SJSA1 (cell line): ENCODE measurements around the gene BACH2. TPM values are rescaled to one million over a fixed set of nuclear protein-coding genes. Genes with fewer than 3 reads are reported as not detected.
A peak's percentile ranks its signal among the peaks of the same experiment; 100 is the strongest.
"Not testable (repeated sequence)": the region's sequence is repeated elsewhere in the genome, so short reads cannot be mapped to it uniquely, and the experiment has no call there.

Experiments
- DNase-seq, 2 experiments: peaks; one replicate each; pipeline ENCODE4 v3.0.0-alpha.2; 2015 to 2020; ENCODE audit warnings: low spot score in 2 of 2, low read depth in 1 of 2
- H3K27ac ChIP-seq: fragments of 250-450 bp; sonication (Bioruptor Pico); 2 replicates; pipeline ENCODE4 v1.5.1; 2020; ENCODE audit warnings: mild to moderate bottlenecking, moderate library complexity
- H3K27me3 ChIP-seq: fragments of 250-450 bp; sonication (Bioruptor Pico); replicated peaks from 2 replicates; pipeline ENCODE4 v1.5.1; 2020; ENCODE audit warnings: mild to moderate bottlenecking, moderate library complexity
- H3K36me3 ChIP-seq: fragments of 250-450 bp; sonication (Bioruptor Pico); 2 replicates; pipeline ENCODE4 v1.5.1; 2020; ENCODE audit warnings: mild to moderate bottlenecking
- H3K4me1 ChIP-seq: fragments of 250-450 bp; sonication (Bioruptor Pico); replicated peaks from 2 replicates; pipeline ENCODE4 v1.6.1; 2021; ENCODE audit warnings: mild to moderate bottlenecking
- H3K4me3 ChIP-seq: fragments of 250-450 bp; sonication (Bioruptor Pico); 2 replicates; pipeline ENCODE4 v1.5.1; 2020; ENCODE audit warnings: mild to moderate bottlenecking
- H3K9me3 ChIP-seq: fragments of 250-450 bp; sonication (Bioruptor Pico); replicated peaks from 2 replicates; pipeline ENCODE4 v1.5.1; 2020; ENCODE audit warnings: mild to moderate bottlenecking
- total RNA-seq: library from RNA; depleted of rRNA; stranded (reverse); fragments of >200 nt; shearing (Covaris generic); gene quantifications from 2 replicates; pipeline ENCODE4 v1.2.3, GENCODE V29; 2014

Gene BACH2
- total RNA-seq, 1 experiment from 2014 or later: 1.3 TPM

- Histone ChIP-seq H3K9me3 (no peaks in the 10 kb centered on the region), H3K27ac (no peak overlapping the region), H3K4me3 (no peak overlapping the region), H3K27me3 (no peaks in the 10 kb centered on the region), H3K4me1 (peaks cover 17% of the 10 kb centered on the region), H3K36me3 (no peaks in the 10 kb centered on the region)
- no peak for DNase-seq
Measured at GRCh38 chr6:90124874-90125510, 171.7 kb downstream of the BACH2 start.

- peaks cover 17% of the 10 kb centered on the region for H3K4me1 ChIP-seq
- H3K27me3 ChIP-seq: no peaks in the 10 kb centered on the region
- H3K4me3 ChIP-seq: no peak overlapping the region
- no peaks in the 10 kb centered on the region for H3K9me3 ChIP-seq
- no peaks in the 10 kb centered on the region for H3K36me3 ChIP-seq
- no peak overlapping the region for H3K27ac ChIP-seq
- DNase-seq: no peak
Measured at GRCh38 chr6:90123831-90124230, 172.8 kb downstream of the BACH2 start.

GRCh38 chr6:90121982-90122381 lies 174.7 kb downstream of the BACH2 start:
- Histone ChIP-seq H3K36me3 (no peaks in the 10 kb centered on the region), H3K9me3 (no peaks in the 10 kb centered on the region), H3K4me3 (no peak overlapping the region), H3K27me3 (no peaks in the 10 kb centered on the region), H3K27ac (no peak overlapping the region), H3K4me1 (peaks cover 17% of the 10 kb centered on the region)
- no peak for DNase-seq

GRCh38 chr6:90120327-90120726 lies 176.3 kb downstream of the BACH2 start:
- Histone ChIP-seq H3K4me3 (no peak overlapping the region), H3K36me3 (no peaks in the 10 kb centered on the region), H3K27ac (no peak overlapping the region), H3K27me3 (no peaks in the 10 kb centered on the region), H3K4me1 (peaks cover 16% of the 10 kb centered on the region), H3K9me3 (no peaks in the 10 kb centered on the region)
- DNase-seq: no peak

- Histone ChIP-seq H3K27ac (no peak overlapping the region), H3K4me1 (peaks cover 9% of the 10 kb centered on the region), H3K9me3 (no peaks in the 10 kb centered on the region), H3K4me3 (no peak overlapping the region), H3K27me3 (no peaks in the 10 kb centered on the region), H3K36me3 (no peaks in the 10 kb centered on the region)
- DNase-seq: no peak
Measured at GRCh38 chr6:90119618-90120017, 177.0 kb downstream of the BACH2 start.

- no peak for DNase-seq
- Histone ChIP-seq H3K27me3 (no peaks in the 10 kb centered on the region), H3K4me1 (no peaks in the 10 kb centered on the region), H3K36me3 (no peaks in the 10 kb centered on the region), H3K9me3 (no peaks in the 10 kb centered on the region), H3K4me3 (no peak overlapping the region), H3K27ac (no peak overlapping the region)
Measured at GRCh38 chr6:90118581-90118980, 178.1 kb downstream of the BACH2 start.

GRCh38 chr6:90118069-90118468 lies 178.6 kb downstream of the BACH2 start:
- H3K4me1 ChIP-seq: no peaks in the 10 kb centered on the region

GRCh38 chr6:90116126-90116525 lies 180.5 kb downstream of the BACH2 start:
- H3K4me3 ChIP-seq, H3K4me1 ChIP-seq, DNase-seq, H3K36me3 ChIP-seq, H3K9me3 ChIP-seq, H3K27ac ChIP-seq, H3K27me3 ChIP-seq: not testable (repeated sequence)

More at GRCh38 chr6:90118069-90118468, 178.6 kb downstream of the BACH2 start:
- H3K9me3 ChIP-seq: no peaks in the 10 kb centered on the region
- no peaks in the 10 kb centered on the region for H3K36me3 ChIP-seq
- no peaks in the 10 kb centered on the region for H3K27me3 ChIP-seq
- DNase-seq: no peak
- no peak overlapping the region for H3K4me3 ChIP-seq
- no peak overlapping the region for H3K27ac ChIP-seq

- DNase-seq: no peak
- Histone ChIP-seq H3K9me3 (no peaks in the 10 kb centered on the region), H3K4me3 (no peak overlapping the region), H3K27me3 (no peaks in the 10 kb centered on the region), H3K36me3 (no peaks in the 10 kb centered on the region), H3K27ac (no peak overlapping the region), H3K4me1 (peaks cover 2% of the 10 kb centered on the region)
Measured at GRCh38 chr6:90113389-90113788, 183.3 kb downstream of the BACH2 start.

- no peak overlapping the region for H3K27ac ChIP-seq
- peaks cover 15% of the 10 kb centered on the region for H3K4me1 ChIP-seq
Measured at GRCh38 chr6:90111387-90111786, 185.3 kb downstream of the BACH2 start.

GRCh38 chr6:90110971-90111370 lies 185.7 kb downstream of the BACH2 start:
- H3K4me1 ChIP-seq: peaks cover 15% of the 10 kb centered on the region
- no peak overlapping the region for H3K27ac ChIP-seq
- H3K36me3 ChIP-seq: no peaks in the 10 kb centered on the region
- no peaks in the 10 kb centered on the region for H3K27me3 ChIP-seq
- H3K9me3 ChIP-seq: no peaks in the 10 kb centered on the region
- no peak for DNase-seq
- no peak overlapping the region for H3K4me3 ChIP-seq

More at GRCh38 chr6:90111387-90111786, 185.3 kb downstream of the BACH2 start:
- Histone ChIP-seq H3K36me3 (no peaks in the 10 kb centered on the region), H3K9me3 (no peaks in the 10 kb centered on the region), H3K27me3 (no peaks in the 10 kb centered on the region), H3K4me3 (no peak overlapping the region)
- no peak for DNase-seq

GRCh38 chr6:90109141-90109540 lies 187.5 kb downstream of the BACH2 start:
- DNase-seq: no peak
- Histone ChIP-seq H3K36me3 (no peaks in the 10 kb centered on the region), H3K27ac (no peak overlapping the region)

GRCh38 chr6:90107771-90108282 lies 188.8 kb downstream of the BACH2 start:
- peaks cover 15% of the 10 kb centered on the region for H3K4me1 ChIP-seq
- no peaks in the 10 kb centered on the region for H3K27me3 ChIP-seq
- H3K27ac ChIP-seq: peak overlapping the region; percentile 3; the same call in 1 of the 2 replicates
- no peaks in the 10 kb centered on the region for H3K36me3 ChIP-seq
- H3K9me3 ChIP-seq: no peaks in the 10 kb centered on the region
- DNase-seq: peak in 1 of 2 experiments; percentile 54
- H3K4me3 ChIP-seq: no peak overlapping the region

More at GRCh38 chr6:90109141-90109540, 187.5 kb downstream of the BACH2 start:
- Histone ChIP-seq H3K4me3 (no peak overlapping the region), H3K27me3 (no peaks in the 10 kb centered on the region), H3K4me1 (peaks cover 15% of the 10 kb centered on the region), H3K9me3 (no peaks in the 10 kb centered on the region)

GRCh38 chr6:90107371-90107770 lies 189.3 kb downstream of the BACH2 start:
- DNase-seq: no peak
- no peak overlapping the region for H3K27ac ChIP-seq
- no peak overlapping the region for H3K4me3 ChIP-seq
- H3K36me3 ChIP-seq: no peaks in the 10 kb centered on the region
- no peaks in the 10 kb centered on the region for H3K27me3 ChIP-seq
- no peaks in the 10 kb centered on the region for H3K9me3 ChIP-seq
- H3K4me1 ChIP-seq: peaks cover 16% of the 10 kb centered on the region

- H3K4me3 ChIP-seq: no peak overlapping the region
- no peaks in the 10 kb centered on the region for H3K36me3 ChIP-seq
- peaks cover 21% of the 10 kb centered on the region for H3K4me1 ChIP-seq
- H3K27me3 ChIP-seq: no peaks in the 10 kb centered on the region
- H3K9me3 ChIP-seq: no peaks in the 10 kb centered on the region
- H3K27ac ChIP-seq: no peak overlapping the region
- DNase-seq: no peak
Measured at GRCh38 chr6:90106449-90106848, 190.2 kb downstream of the BACH2 start.
